Measurements from ENCODE around the gene PPP1R16B. TPM values are rescaled to one million over a fixed set of nuclear protein-coding genes. Genes with fewer than 3 reads are reported as not detected.

Gene PPP1R16B
- total and polyA plus RNA-seq, 2 of the 8 experiments (the other 6 are each of a cell fraction or from before 2014, with no cell fraction given) = 2.6 to 8.9 TPM

DNA sequence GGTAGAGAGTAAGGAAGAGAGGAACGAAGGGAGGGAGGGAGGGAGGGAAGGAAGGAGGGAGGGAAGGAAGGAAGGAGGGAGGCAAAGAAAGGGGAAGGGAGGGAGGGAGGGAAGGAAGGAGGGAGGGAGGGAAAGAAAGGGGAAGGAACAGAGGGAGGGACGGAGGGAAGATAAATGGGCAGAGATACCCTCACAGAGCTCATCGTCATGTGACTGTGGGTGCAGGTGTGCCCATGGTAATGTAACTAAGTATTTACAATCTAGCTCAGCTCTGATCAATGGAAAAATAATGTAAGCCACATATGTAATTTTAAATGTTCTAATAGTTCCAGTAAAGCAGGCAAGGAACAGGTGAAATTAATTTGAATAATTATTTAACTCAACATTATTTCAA, 66.1 kb downstream of the PPP1R16B start:
- H3K27ac ChIP-seq (ENCODE audit: low read depth, low read length) = no peak overlapping the region
- H2BK12ac ChIP-seq (ENCODE audit: low read depth, low read length) = no peak overlapping the region
- H3K79me2 ChIP-seq (ENCODE audit: control insufficient read depth in 1 of 2, insufficient read depth in 2 of 2, low read length in 2 of 2) = no peaks in the 10 kb centered on the region
- H3K56ac ChIP-seq (replicated peaks; ENCODE audit: insufficient read length, low read depth, low read length) = no peak overlapping the region
- H2AFZ ChIP-seq (ENCODE audit: low read length) = no peak overlapping the region
- no peak overlapping the region for H3K4ac ChIP-seq (replicated peaks; ENCODE audit: insufficient read length, low read depth, low read length)
- no peak for FAIRE-seq
- H4K5ac ChIP-seq (ENCODE audit: insufficient read length, low read depth, low read length) = no peak overlapping the region
- H4K8ac ChIP-seq (ENCODE audit: extremely low read depth, insufficient read depth, low read length) = no peak overlapping the region
- no peak overlapping the region for H2AK5ac ChIP-seq (ENCODE audit: low read depth, low read length)
- no peak overlapping the region for H3K14ac ChIP-seq (ENCODE audit: insufficient read length)
- no peaks in the 10 kb centered on the region for H4K20me1 ChIP-seq (replicated peaks in 1 of 2; ENCODE audit: control insufficient read depth in 1 of 2, insufficient read depth in 2 of 2, low read length in 2 of 2)
- H3K4me3 ChIP-seq (ENCODE audit: extremely low read depth in 1 of 4, insufficient read depth in 2 of 4, low read depth in 3 of 4, low read length in 4 of 4) = no peak overlapping the region
- H3K23ac ChIP-seq (ENCODE audit: insufficient read length) = no peak overlapping the region
- ChIA-PET POLR2A (ENCODE audit: partially characterized antibody) (no interaction called here), CTCF (ENCODE audit: partially characterized antibody) (interaction anchor here (1.4 to 4.9 kb wide), 4 partner anchors 10 to 21 kb away, joined by 3 to 29 read pairs (median 3); no protein-coding TSS in a partner anchor)
- no peaks in the 10 kb centered on the region for H3K27me3 ChIP-seq (replicated peaks in 1 of 4; ENCODE audit: control insufficient read depth in 3 of 4, extremely low read depth in 1 of 4, insufficient read depth in 3 of 4, low read length in 3 of 4)
- H2BK15ac ChIP-seq (ENCODE audit: low read length) = no peak overlapping the region
- H2BK5ac ChIP-seq (ENCODE audit: low read depth, low read length) = no peak overlapping the region
- peaks cover 0 to 15% (median 5%) of the 10 kb centered on the region in 4 experiments; a peak in 6 of 7 replicates for H3K4me1 ChIP-seq (replicated peaks in 1 of 4; ENCODE audit: control insufficient read depth in 3 of 4, insufficient read depth in 4 of 4, low read length in 3 of 4)
- H3K9ac ChIP-seq (replicated peaks in 1 of 4; ENCODE audit: extremely low read depth in 1 of 4, low read depth in 3 of 4, low read length in 3 of 4) = no peak overlapping the region
- no peak for DNase-seq (ENCODE audit: low read depth in 1 of 2, low spot score in 2 of 2)
- no peaks in the 10 kb centered on the region for H3K36me3 ChIP-seq (ENCODE audit: control insufficient read depth in 2 of 4, insufficient read depth in 4 of 4, low read length in 3 of 4)
- H4K91ac ChIP-seq (replicated peaks; ENCODE audit: insufficient read length, low read length) = no peak overlapping the region
- no peaks in the 10 kb centered on the region for H3K23me2 ChIP-seq (ENCODE audit: low read depth, low read length)
- no peak overlapping the region for H3K18ac ChIP-seq (ENCODE audit: extremely low read depth, low read length)
- H3K79me1 ChIP-seq (ENCODE audit: low read depth, low read length) = peaks cover 4% of the 10 kb centered on the region; the same call in 1 of the 2 replicates
- 90 to 95% methylated on average over 1 to 2 of the region's 3 CpGs for WGBS, 2 experiments (ENCODE audit: extremely low coverage in 1 of 2, insufficient coverage in 1 of 2, insufficient read length in 1 of 2, insufficient replicate concordance in 2 of 2, low coverage in 1 of 2, low lambda C conversion rate in 2 of 2, missing lambda C conversion rate in 1 of 2)
- no peak overlapping the region for H2BK120ac ChIP-seq (replicated peaks; ENCODE audit: low read depth, low read length)
- H3K9me3 ChIP-seq (ENCODE audit: insufficient read depth in 2 of 2, low read depth in 1 of 2, low read length in 1 of 2) = no peaks in the 10 kb centered on the region
- H2BK20ac ChIP-seq (ENCODE audit: low read length) = no peak overlapping the region
- TF ChIP-seq POLR2AphosphoS5 (IDR thresholded peaks at IDR 0.05; ENCODE audit: low read depth, low read length) (no peak), GTF2F1 (IDR thresholded peaks at IDR 0.05; ENCODE audit: borderline replicate concordance, low read depth, low read length) (no peak)
- H3K4me2 ChIP-seq (ENCODE audit: insufficient read depth in 1 of 2, low read depth in 2 of 2, low read length in 2 of 2) = peak overlapping the region in 1 of 2 experiments; percentile 1; a peak in 1 of 4 replicates
